PC-9 (cell line): ENCODE results near the gene CLPTM1. TPM values are rescaled to one million over a fixed set of nuclear protein-coding genes. Genes with fewer than 3 reads are reported as not detected.
"Not testable (repeated sequence)": the region's sequence is repeated elsewhere in the genome, so short reads cannot be mapped to it uniquely, and the experiment has no call there.

Source experiments
- BruUV-seq: library from RNA; stranded (reverse); fragments of 400-500 nt; replicated peaks from 2 replicates; lab custom pipeline; 2021; lab: Mats Ljungman, UMichigan
- CTCF ChIA-PET: fragments of 300-600 bp; sonication (Branson Sonifier 250); formaldehyde crosslinking; loops from one replicate; lab custom pipeline; 2022; ENCODE audit warnings: antibody characterized with exemption; lab: Charles Lee
- POLR2A ChIA-PET: fragments of 300-600 bp; sonication (Branson Sonifier 250); formaldehyde crosslinking; loops from one replicate; lab custom pipeline; 2022; ENCODE audit warnings: antibody characterized with exemption; ENCODE audit not compliant: unreplicated experiment; lab: Charles Lee
- DNase-seq, 2 experiments: peaks; one replicate each; pipeline versions ENCODE4 v3.0.0 to v3.0.0-alpha.2; 2015 to 2022; ENCODE audit warnings: mixed read lengths in 1 of 2
- H2AFZ ChIP-seq: fragments of 200-600 bp; sonication (generic); 2 replicates; pipeline ENCODE4 v1.8.1; 2017; ENCODE audit warnings: antibody characterized with exemption
- H3F3A ChIP-seq: fragments of 200-600 bp; sonication (generic); 2 replicates; pipeline ENCODE4 v1.8.1; 2017; ENCODE audit warnings: antibody characterized with exemption, mild to moderate bottlenecking, low read depth; ENCODE audit not compliant: insufficient read depth
- H3K27ac ChIP-seq: fragments of 200-600 bp; sonication (generic); 2 replicates; pipeline ENCODE4 v1.6.1; 2016; ENCODE audit warnings: mixed run types
- H3K27me3 ChIP-seq: fragments of 200-600 bp; sonication (generic); 2 replicates; pipeline ENCODE4 v1.6.1; 2016; ENCODE audit warnings: low read depth, mixed run types; ENCODE audit not compliant: insufficient read depth
- H3K36me3 ChIP-seq: fragments of 200-600 bp; sonication (generic); 2 replicates; pipeline ENCODE4 v1.6.1; 2016; ENCODE audit warnings: low read depth, mixed run types
- H3K4me1 ChIP-seq: fragments of 200-600 bp; sonication (generic); replicated peaks from 2 replicates; pipeline ENCODE4 v1.6.1; 2016; ENCODE audit warnings: mixed run types; ENCODE audit not compliant: insufficient read depth
- H3K4me2 ChIP-seq: fragments of 200-600 bp; sonication (generic); 2 replicates; pipeline ENCODE4 v1.6.1; 2017; ENCODE audit warnings: mixed run types
- H3K4me3 ChIP-seq: fragments of 200-600 bp; sonication (generic); 2 replicates; pipeline ENCODE4 v1.6.1; 2016; ENCODE audit warnings: mixed run types
- H3K79me2 ChIP-seq: fragments of 200-600 bp; sonication (generic); 2 replicates; pipeline ENCODE4 v1.6.1; 2017; ENCODE audit warnings: low read depth, mixed run types
- H3K9me2 ChIP-seq: fragments of 200-600 bp; sonication (generic); 2 replicates; pipeline ENCODE4 v1.8.1; 2017; ENCODE audit warnings: mild to moderate bottlenecking; ENCODE audit not compliant: insufficient read depth
- H3K9me3 ChIP-seq: fragments of 200-600 bp; sonication (generic); 2 replicates; pipeline ENCODE4 v1.8.1; 2016; ENCODE audit warnings: low read depth; ENCODE audit not compliant: insufficient read depth
- H4K20me1 ChIP-seq: fragments of 200-600 bp; sonication (generic); 2 replicates; pipeline ENCODE4 v1.8.1; 2017; ENCODE audit not compliant: insufficient read depth
- EZH2 ChIP-seq: fragments of 200-600 bp; sonication (generic); IDR thresholded peaks from 2 replicates; pipeline ENCODE4 v1.8.0; 2017; ENCODE audit warnings: antibody characterized with exemption, low read depth
- intact Hi-C: fragments of 100-400 bp; cut with micrococcal nuclease; formaldehyde crosslinking; loops from one replicate; pipeline ENCODE4 v1.10.0; 2022; ENCODE audit not compliant: unreplicated experiment
- total RNA-seq: library from RNA; stranded (reverse); gene quantifications from 2 replicates; pipeline ENCODE4 v1.2.3, GENCODE V29; 2021
- TF ChIP-seq, protein P1 (sequence below): fragments of 200-600 bp; sonication (generic); conservative IDR thresholded peaks from 2 replicates; pipeline ENCODE4 v1.6.1; 2017; ENCODE audit warnings: mixed run types, antibody characterized with exemption, mild to moderate bottlenecking, moderate library complexity

Gene CLPTM1
- total RNA-seq, 1 experiment from 2014 or later, result 98.2 TPM

DNA sequence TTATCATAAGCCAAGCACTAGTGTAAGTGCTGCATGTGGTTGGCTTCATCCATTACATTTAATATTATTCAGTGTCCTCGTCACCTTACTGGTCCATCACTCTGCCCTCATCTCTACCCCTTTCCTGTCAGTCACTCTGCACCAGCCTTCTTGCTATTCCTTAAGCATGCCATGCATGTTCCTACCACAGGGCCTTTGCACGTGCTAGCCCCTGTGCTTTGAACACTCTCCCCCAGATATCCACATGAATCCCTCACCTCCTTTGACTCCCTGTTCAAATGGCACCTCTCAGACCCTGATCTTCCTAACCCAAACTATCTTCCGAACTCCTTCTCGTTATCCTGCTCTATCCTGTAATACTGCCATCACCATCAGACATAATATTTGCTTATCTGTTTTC is 42.8 kb downstream of the CLPTM1 start:
- no peak overlapping the region for H2AFZ ChIP-seq
- no peaks in the 10 kb centered on the region for H3K9me3 ChIP-seq
- intact Hi-C loops, result no loop called here
- H3K36me3 ChIP-seq, result no peaks in the 10 kb centered on the region
- H3K4me1 ChIP-seq, result peaks cover 7% of the 10 kb centered on the region
- no peak overlapping the region for H3K4me2 ChIP-seq
- no peaks in the 10 kb centered on the region for H3K27me3 ChIP-seq
- no peak overlapping the region for H3K4me3 ChIP-seq
- no TSS peak for BruUV-seq
- H3K27ac ChIP-seq, result no peak overlapping the region
- DNase-seq, result no peak
- no peak for TF ChIP-seq EZH2
- TF ChIP-seq, protein P1, sequence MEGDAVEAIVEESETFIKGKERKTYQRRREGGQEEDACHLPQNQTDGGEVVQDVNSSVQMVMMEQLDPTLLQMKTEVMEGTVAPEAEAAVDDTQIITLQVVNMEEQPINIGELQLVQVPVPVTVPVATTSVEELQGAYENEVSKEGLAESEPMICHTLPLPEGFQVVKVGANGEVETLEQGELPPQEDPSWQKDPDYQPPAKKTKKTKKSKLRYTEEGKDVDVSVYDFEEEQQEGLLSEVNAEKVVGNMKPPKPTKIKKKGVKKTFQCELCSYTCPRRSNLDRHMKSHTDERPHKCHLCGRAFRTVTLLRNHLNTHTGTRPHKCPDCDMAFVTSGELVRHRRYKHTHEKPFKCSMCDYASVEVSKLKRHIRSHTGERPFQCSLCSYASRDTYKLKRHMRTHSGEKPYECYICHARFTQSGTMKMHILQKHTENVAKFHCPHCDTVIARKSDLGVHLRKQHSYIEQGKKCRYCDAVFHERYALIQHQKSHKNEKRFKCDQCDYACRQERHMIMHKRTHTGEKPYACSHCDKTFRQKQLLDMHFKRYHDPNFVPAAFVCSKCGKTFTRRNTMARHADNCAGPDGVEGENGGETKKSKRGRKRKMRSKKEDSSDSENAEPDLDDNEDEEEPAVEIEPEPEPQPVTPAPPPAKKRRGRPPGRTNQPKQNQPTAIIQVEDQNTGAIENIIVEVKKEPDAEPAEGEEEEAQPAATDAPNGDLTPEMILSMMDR, result no peak
- no peaks in the 10 kb centered on the region for H3K9me2 ChIP-seq
- CTCF ChIA-PET, result no interaction called here
- POLR2A ChIA-PET, result interaction anchor here (0.6 kb wide), 1 partner anchor 90 kb away, joined by 3 read pairs; no protein-coding TSS in a partner anchor
- H4K20me1 ChIP-seq, result no peaks in the 10 kb centered on the region
- H3F3A ChIP-seq, result peaks cover 28% of the 10 kb centered on the region
- H3K79me2 ChIP-seq, result no peaks in the 10 kb centered on the region

DNA sequence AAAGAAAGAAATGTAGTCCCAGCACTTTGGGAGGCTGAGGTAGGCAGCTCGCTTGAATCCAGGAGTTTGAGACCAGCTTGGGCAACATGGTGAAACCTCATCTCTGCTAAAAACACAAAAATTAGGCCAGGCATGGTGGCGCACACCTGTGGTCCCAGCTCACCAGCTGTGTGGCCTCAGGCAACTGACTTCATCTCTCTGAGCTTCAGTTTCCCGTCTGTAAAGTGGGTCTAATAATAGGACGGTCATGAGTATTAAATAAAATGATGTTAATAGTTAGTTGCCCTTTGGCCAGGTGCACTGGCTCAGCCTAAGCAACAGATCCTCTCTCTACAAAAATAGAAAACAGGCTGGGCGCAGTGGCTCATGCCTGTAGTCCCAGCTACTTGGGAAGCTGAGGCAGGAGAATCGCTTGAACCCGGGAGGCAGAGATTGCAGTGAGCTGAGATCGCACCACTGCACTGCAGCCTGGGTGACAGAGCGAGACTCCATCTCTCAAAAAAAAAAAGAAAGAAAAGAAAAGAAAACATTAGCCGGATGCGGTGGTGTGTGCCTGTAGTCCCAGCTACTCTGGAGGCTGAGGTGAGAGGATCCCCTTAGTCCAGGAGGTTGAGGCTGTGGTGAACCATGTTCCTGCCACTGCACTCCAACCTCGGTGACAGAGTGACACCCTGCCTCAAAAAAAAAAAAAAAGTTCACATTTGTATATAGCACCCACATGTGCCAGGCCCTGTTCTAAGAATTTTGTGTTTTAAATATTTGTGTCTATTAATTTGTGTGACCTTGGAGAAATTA is 44.1 kb downstream of the CLPTM1 start:
- H3K27me3 ChIP-seq, intact Hi-C loops, H3K36me3 ChIP-seq, H3K79me2 ChIP-seq, BruUV-seq, H3K4me1 ChIP-seq, CTCF ChIA-PET, POLR2A ChIA-PET, DNase-seq, H3K9me2 ChIP-seq, H3K4me3 ChIP-seq, H2AFZ ChIP-seq, H4K20me1 ChIP-seq, H3K9me3 ChIP-seq, H3K27ac ChIP-seq, H3K4me2 ChIP-seq: not testable (repeated sequence)
- H3F3A ChIP-seq, result peaks cover 28% of the 10 kb centered on the region

DNA sequence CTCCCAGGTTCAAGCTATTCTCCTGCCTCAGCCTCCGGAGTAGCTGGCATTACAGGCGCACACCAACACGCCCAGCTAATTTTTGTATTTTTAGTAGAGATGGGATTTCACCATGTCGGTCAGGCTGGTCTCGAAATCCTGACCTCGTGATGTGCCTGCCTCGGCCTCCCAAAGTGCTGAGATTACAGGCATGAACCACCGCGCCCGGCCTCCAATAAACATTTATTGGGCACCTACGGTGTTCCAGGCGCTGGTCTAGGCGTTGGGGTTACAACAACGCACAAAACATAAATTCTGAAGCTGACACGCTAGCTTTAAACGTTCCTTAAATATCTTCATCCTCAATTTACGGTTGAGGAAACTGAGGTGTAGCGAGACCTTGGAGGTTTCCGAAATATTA is 45.5 kb downstream of the CLPTM1 start:
- H3K4me1 ChIP-seq, H3K9me2 ChIP-seq, intact Hi-C loops, H3K27ac ChIP-seq, H3K79me2 ChIP-seq, H4K20me1 ChIP-seq, H3K27me3 ChIP-seq, H3K9me3 ChIP-seq, DNase-seq, H3K36me3 ChIP-seq: not testable (repeated sequence)
- ChIA-PET POLR2A (interaction anchor here (0.6 to 0.7 kb wide), 2 partner anchors 18 to 45 kb away, joined by 4 to 5 read pairs; no protein-coding TSS in a partner anchor), CTCF (interaction anchor here (1.2 kb wide), 1 partner anchor 677 kb away, joined by 3 read pairs; no protein-coding TSS in a partner anchor)
- Histone ChIP-seq H3F3A (peaks cover 28% of the 10 kb centered on the region), H2AFZ (peak overlapping the region; percentile 58; the same call in 1 of the 2 replicates), H3K4me3 (peak overlapping the region; percentile 53), H3K4me2 (peak overlapping the region; percentile 86)
- BruUV-seq, result TSS peak; percentile 80

DNA sequence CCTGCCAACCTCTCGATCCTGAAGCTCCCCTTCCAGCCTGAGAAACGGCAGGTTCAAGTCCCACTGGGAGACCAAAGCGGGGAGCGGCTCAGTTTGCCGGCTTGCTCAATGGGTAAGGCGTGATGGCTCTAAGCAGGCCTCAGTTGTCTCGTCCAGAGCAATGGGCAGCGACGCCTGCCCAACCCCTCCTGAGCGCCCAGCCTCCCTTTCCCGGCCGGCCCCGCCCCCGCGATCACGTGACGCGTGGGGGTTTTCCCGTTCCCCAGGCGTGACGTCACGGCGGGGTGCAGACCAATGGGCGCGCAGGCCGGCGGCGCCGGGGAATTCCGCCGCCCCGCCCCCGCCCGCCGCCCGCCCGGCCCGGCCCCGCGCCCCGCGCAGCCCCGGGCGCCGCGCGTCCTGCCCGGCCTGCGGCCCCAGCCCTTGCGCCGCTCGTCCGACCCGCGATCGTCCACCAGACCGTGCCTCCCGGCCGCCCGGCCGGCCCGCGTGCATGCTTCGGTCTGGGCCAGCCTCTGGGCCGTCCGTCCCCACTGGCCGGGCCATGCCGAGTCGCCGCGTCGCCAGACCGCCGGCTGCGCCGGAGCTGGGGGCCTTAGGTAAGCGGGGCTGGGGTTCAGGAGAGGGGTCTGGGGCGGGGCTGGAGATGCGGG is 46.0 kb downstream of the CLPTM1 start, which contains the start of gene RELB:
Gene RELB, plus strand, starts transcription at position 378 of the 653 bp plus-strand sequence. Its CDS starts 116 bp downstream, at position 494.
- peak; percentile 71 to 95 for DNase-seq
- BruUV-seq, result no TSS peak
- Histone ChIP-seq H4K20me1 (no peaks in the 10 kb centered on the region), H3K36me3 (no peaks in the 10 kb centered on the region), H3K4me3 (peak within 1 kb of the TSS; percentile 99), H2AFZ (peak within 1 kb of the TSS; percentile 84), H3K4me1 (peaks cover 7% of the 10 kb centered on the region), H3K27me3 (no peaks in the 10 kb centered on the region), H3F3A (peaks cover 28% of the 10 kb centered on the region), H3K27ac (peak within 1 kb of the TSS; percentile 94), H3K79me2 (no peaks in the 10 kb centered on the region), H3K9me3 (no peaks in the 10 kb centered on the region), H3K4me2 (peak within 1 kb of the TSS; percentile 93), H3K9me2 (no peaks in the 10 kb centered on the region)
- ChIA-PET CTCF (interaction anchor here (0.6 to 1.2 kb wide), 2 partner anchors 248 to 676 kb away, joined by 3 read pairs; no protein-coding TSS in a partner anchor), POLR2A (interaction anchor here (0.6 to 0.7 kb wide), 2 partner anchors 45 to 475 kb away, joined by 4 to 9 read pairs; no protein-coding TSS in a partner anchor)
- TF ChIP-seq EZH2, result no peak
- TF ChIP-seq, protein P1, result no peak
- intact Hi-C loops, result no loop called here
